Measurements from ENCODE around the gene PCSK1N.
"Not testable (repeated sequence)": the region's sequence is repeated elsewhere in the genome, so short reads cannot be mapped to it uniquely, and the experiment has no call there.

PCSK1N gene

DNA sequence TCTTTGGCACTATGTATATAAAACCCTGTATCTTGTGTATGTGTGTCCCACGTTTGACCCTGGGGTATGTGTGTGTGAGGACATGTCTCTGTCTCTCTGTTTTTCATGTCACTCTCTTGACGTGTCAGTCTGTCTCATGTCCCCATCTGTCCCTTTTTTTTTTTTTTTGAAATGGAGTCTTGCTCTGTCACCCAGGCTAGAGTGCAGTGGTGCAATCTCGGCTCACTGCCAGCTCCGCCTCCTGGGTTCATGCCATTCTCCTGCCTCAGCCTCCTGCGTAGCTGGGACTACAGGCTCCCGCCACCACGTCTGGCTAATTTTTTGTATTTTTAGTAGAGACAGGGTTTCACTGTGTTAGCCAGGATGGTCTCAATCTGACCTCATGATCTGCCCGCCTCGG is 16.0 kb downstream of the PCSK1N start:
- DNase-seq, result not testable (repeated sequence)

DNA sequence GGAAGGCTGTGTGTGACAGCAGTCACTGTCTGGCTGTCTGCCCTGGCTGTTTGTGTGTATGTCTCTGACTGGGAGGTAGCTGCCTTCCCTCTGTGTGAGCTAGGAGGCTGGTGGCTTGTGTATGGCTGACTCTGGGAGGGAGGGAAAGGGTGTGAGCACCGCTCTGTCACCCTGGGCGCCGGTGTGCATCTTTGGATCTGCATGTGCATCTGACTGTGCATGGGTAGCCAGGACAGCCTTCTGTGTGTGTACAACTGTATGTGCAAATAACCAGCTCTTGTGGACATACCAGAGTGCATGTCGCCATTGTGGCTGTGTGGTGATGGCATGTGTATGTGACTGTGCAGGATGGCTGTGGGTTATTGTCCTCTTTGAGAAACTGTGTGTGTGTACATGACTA is 16.5 kb downstream of the PCSK1N start:
- DNase-seq, result no peak

DNA sequence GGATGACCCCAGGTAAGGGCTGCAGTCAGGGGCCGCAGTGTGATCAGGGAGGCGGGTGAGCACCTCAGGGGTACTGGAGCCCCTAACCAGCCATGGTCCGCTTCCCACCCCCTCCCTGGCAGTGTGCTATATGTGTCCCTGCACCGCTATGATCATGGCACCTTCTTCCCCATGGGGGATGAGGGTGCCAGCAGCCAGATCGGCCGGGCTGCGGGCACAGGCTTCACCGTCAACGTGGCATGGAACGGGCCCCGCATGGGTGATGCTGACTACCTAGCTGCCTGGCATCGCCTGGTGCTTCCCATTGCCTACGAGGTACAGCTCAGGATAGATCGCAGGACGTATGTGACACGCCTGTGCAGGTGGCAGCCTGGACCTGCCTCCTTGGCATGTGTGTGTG is 17.3 kb downstream of the PCSK1N start:
- no peak for DNase-seq

DNA sequence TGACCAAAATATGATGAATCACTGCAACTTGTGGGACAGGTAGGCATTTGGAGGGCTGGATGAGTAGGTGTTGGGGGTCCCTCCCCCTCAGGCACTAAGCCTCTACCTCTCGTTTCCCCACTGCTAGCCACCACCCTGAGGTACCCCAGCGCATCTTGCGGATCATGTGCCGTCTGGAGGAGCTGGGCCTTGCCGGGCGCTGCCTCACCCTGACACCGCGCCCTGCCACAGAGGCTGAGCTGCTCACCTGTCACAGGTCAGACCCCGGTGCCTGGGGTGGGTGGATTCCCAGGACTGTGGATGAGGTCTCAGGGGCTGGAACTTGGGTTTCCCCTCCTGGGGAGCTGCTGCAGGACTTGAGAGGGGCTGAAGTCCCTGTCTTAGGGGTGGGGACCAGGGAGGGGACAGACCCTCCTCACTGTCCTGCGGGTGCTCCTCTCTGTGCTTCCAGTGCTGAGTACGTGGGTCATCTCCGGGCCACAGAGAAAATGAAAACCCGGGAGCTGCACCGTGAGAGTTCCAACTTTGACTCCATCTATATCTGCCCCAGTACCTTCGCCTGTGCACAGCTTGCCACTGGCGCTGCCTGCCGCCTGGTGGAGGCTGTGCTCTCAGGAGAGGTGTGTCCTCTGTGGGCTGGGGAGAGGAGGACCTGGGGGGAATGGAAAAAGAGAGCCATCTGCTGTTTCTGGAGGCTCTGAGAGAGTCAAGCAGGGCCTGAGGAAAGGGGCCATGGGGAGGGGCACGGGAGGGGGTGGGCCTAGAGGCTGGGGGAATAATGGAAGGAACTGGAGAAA is 19.2 kb downstream of the PCSK1N start:
- DNase-seq, result no peak

DNA sequence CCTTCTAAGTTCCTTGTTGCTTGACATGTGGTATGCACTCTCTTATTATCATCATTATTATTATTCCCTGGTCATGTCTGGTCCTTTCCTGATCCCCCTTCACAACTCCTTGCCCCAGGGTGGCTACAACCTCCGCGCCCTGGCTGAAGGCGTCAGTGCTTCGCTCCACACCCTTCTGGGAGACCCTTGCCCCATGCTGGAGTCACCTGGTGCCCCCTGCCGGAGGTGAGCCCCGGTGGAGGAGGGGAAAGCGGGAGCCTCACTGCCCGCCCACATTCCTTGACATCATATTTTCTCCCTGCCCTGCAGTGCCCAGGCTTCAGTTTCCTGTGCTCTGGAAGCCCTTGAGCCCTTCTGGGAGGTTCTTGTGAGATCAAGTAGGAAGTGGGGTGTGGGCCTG is 20.1 kb downstream of the PCSK1N start:
- no peak for DNase-seq

DNA sequence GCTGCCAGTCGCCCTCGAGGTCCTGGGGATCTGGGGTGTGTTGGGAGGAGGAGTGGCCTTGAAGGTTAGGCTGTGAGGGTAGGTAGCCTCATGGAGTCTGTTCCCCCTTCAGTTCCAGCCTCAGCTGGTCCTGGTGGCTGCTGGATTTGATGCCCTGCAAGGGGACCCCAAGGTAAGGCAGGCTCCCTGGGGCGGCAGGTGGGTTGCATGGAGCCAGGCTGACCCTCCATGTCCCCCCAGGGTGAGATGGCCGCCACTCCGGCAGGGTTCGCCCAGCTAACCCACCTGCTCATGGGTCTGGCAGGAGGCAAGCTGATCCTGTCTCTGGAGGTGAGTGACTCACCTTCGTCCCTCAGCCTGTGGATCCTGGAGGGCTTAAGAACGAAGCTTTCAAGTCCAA is 20.7 kb downstream of the PCSK1N start:
- no peak for DNase-seq

DNA sequence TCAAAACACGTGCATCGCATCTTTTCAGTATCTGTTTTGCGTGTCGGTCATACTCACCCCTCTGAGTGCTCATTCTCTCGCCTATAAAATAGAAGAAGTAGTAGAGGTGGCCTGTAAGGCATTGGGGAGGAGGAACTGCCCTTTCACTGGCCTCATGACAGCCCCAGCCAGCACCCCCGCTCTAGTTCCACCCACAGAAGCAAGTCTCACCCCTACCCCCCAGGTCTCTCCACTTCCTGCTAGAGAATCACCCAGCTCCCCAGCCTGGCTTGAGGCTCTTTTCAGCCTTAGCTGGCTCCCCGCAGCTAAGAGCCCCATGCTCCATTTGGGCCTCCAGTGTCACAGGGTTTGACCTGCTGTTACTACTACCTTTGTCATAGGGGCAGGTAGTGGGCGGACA is 21.8 kb downstream of the PCSK1N start:
- no peak for DNase-seq

DNA sequence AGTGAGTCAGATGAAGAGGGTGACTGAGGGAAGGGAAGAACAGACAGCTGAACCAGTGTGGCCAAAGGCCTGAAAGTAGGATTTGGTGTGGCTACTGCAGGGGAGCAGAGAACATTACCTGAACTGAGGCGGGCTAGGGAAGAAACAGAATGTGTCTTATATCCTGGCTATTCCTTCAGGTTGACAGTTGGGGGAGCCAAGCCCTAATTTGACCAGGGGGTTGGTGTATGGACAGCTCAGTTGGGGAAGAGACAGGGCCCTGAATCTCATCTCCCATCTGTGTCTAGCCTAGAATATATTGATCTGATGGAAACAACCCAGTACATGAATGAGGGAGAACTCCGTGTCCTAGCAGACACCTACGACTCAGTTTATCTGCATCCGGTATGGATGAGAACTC is 29.3 kb downstream of the PCSK1N start:
- no peak for DNase-seq

DNA sequence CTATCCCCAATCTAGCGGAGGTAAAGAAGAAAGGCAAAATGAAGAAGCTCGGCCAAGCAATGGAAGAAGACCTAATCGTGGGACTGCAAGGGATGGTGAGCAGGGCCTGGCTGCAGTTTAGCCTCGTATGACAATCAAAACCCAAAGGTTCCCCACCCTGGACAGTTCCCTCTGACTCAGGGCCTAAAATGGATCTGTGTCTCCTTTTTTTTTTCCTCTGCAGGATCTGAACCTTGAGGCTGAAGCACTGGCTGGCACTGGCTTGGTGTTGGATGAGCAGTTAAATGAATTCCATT is 32.6 kb downstream of the PCSK1N start:
- DNase-seq, result no peak

DNA sequence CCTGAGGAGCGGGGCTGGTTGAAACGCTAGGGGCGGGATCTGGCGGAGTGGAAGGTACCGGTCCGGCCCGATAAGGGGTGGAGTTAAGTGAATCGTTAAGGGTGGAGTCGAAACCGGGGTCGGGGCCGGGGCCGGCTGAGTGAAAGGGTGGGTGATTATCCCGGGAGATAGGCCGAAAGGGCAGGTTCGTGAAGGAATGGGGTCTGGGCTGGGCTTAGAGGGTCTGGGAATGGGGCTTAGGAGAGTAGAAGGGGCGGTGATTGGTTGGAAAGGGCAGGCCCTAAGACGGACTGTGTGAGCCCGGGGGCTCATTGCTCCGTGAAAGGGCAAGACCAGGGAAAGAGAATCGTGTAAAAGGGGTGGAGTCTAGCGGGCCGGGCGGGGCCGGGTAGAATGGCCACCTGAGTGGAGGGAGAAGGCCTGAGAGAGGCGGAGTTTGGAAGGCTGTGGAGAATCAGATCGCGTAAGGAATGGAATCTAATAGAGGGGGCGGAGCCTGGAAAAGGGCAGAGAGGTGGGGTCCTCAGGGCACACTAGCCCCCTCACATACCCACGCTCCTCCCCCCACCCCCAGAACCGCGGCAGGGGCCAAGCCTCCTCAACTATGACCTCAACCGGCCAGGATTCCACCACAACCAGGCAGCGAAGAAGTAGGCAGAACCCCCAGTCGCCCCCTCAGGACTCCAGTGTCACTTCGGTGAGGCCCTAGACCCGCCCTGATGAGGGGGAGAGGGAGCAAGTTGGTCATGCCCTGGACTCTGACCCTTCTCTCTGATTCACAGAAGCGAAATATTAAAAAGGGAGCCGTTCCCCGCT is 33.1 kb downstream of the PCSK1N start:
- peak; percentile 84 for DNase-seq

DNA sequence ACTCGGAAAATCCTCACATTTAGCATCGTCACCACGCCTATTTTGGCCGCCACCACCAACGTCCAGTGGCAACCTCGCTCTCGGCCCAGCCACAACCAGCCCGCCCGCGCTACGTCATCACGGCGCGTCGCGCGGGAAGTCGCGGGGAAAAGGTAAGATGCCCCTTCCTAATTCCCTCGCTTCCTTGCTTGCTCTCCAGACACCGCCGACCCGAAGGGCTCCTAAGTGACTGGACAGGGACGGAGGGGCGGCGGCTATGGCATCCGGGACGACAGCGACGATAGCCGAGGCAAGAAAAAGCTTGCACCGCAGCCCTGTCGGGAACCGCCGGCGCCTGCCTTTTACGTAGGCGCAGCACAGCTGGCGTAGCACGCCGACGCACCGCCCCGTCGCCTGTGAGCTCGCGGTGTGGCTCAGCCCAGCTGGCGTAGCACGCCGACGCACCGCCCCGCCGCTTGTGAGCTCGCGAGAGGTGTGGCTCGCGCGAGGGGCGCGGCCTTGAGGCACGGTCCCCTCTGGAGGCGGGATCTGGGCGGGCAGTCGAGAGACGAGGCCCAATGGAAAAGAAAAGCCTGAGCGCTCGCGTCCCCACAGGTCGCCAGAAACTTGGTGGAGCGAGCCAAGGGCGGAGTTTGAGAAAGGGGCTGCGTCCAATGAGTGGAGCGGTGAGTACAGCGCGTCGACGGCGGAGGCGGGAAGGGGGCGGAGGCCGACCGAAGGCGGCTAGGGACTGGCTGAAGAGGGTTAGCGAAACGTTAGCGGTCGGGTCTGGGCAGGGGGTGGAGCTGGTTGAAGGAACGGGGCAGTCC is 33.9 kb downstream of the PCSK1N start, which contains the start of gene HDAC6:
TSS of gene HDAC6 (plus strand) at position 788 of the 809 bp plus-strand sequence. CDS start 626 bp downstream, outside the sequence.
- DNase-seq, result peak; percentile 95

DNA sequence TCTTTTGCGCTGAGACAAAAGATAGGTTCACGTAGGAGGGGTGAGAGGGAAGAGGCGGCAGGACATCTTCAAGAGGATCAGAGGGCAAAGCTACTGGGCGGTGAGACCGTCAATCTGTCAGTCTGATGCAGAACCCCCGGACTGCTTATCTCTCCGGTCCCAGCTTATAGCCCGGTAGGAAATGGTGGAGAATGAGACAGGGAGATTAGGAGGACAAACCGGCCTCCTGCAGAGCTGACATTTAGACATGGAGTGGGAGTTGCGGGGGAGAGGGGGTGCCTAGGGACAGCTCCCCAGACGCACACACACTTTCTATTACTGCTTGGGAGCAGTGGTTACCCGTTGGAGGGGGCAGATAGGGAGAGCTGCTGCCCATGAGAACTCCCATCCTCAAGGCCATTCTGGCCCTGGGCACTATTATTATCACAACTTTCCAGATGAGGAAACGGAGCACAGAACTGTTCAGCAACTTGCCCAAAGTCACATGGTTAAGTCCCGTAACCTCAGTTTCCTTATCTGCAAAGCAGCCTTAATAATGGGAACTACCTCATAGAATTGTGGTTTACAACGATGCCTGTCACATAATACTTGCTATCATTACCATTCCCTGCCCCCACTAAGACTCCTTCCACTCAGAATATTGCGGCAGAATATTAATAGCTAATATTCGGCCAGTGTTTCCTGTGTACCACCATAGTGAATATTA is 34.7 kb downstream of the PCSK1N start:
- no peak for DNase-seq

DNA sequence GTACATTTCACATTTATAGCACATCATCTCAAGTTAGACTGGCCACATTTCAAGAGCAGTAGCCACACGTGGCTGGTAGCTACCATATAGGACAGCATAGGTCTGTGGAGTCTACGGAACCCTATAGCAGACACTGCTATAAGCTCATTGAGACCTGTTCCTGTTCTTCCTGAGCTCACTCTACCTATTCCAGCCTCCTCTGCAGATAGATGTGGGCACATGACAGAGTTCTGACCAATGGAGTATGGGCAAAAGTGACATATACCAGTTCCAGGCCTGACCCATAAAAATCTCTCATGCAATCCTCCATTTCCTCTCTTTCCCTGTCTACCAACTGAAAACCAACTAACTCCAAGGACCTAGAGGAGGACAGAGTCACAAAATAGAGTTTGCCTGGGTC is 37.1 kb downstream of the PCSK1N start:
- no peak for DNase-seq

DNA sequence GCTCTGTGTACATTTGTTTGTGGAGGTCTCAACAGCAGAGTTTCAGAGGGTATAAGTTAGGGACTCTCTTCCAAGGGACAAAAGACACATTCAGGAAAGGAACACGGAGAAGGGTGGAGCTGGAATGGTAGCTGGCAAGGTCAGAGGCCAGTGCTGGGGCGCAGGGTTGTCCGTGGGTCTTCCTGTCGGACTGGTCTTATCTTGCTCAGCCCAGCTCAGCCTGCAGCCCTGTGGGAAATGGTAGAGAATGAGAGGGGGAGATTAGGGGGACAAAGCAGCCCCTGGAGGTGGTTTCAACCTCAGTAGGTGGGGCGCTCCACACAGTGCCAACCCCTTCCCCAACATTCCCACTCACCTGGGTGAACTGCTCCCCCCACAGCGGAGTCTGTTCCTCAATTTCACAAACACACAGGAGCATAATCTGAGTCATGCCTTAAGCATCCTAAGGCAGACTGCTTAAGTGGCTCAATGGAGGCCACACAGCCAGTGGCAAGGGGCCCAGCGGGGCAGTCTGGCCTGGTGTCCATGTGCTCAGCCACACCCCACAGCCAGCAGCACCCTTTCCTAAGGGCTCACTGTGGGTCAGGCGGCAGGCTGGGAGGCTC is 40.4 kb downstream of the PCSK1N start:
- no peak for DNase-seq

DNA sequence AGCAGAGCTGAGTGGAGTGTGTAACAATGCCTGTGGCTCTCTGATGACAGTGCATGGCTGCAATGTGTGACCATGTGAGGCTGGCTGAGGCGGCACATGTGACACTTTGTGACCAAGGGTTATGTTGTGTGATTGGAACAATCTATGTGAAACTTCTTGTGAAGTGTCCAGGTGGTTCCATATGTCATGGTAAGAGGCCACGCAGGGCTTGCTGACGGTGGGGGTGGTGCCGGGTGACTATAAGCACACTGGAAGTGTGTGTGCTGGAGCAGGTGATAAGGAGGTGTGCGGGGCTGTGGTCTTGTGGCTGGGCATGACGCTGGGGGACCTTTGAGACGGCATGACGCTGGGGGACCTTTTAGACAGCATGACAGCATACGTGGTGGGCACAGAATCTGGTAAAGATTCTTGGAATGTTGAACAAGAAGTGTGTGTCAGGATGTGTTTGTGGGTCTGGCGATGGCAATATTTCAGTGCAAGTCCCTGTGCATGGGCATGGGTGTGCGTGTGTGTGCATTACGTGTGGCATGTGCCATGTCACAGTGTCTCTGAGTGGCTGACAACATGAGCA is 41.0 kb downstream of the PCSK1N start:
- DNase-seq, result no peak

DNA sequence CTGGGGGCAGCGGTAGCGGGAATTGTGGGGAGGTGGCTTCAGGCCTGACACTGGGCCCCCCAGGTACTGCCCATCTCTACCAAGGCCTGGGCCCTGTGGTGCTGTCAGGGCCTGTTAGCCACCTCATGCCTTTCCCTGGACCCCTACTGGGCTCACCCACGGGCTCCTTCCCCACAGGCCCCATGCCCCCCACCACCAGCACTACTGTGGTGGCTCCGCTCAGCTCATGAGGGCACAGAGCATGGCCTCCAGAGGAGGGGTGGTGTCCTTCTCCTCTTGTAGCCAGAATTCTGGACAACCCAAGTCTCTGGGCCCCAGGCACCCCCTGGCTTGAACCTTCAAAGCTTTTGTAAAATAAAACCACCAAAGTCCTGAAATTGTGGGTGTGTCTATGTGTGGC is 41.5 kb downstream of the PCSK1N start:
- DNase-seq, result no peak

DNA sequence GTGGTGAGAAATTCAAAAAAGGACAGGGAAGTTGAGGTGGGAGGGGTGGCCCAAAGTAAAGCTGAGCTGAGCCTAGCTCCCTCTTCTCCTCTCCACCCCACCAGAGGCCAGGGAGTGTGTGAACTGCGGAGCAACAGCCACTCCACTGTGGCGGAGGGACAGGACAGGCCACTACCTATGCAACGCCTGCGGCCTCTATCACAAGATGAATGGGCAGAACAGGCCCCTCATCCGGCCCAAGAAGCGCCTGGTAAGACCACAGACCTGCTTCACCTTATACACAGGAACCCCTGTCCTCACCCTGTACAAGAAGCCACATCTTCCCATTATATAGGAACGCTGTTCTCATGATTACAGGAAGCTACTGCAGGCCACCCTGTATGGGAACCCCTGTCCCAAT is 43.2 kb downstream of the PCSK1N start:
- DNase-seq, result no peak

DNA sequence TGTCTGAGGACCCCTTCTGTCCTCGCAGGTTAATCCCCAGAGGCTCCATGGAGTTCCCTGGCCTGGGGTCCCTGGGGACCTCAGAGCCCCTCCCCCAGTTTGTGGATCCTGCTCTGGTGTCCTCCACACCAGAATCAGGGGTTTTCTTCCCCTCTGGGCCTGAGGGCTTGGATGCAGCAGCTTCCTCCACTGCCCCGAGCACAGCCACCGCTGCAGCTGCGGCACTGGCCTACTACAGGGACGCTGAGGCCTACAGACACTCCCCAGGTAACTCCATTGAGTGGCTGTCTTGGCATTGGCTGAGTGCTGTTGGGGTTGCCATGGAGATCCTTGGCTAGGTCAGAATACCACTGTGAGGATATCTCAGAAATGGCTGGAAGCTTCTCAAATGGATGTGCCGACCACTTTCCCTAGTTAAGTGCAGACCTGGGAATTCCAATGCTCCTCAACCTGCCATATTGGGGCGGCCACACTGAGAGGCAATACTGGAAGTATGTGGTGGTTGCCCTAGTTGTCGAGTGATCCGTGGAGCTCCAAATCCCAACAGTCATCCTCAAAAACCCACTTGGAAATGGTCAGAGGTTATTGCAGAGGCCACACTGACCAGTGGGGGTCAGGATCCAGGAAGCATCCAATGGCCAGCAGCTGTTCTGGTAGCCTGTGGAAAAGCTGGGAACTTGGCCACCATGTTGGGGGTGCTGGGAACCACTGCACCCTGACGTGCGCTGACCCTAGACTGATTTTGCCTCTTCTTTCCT is 44.2 kb downstream of the PCSK1N start:
- no peak for DNase-seq

DNA sequence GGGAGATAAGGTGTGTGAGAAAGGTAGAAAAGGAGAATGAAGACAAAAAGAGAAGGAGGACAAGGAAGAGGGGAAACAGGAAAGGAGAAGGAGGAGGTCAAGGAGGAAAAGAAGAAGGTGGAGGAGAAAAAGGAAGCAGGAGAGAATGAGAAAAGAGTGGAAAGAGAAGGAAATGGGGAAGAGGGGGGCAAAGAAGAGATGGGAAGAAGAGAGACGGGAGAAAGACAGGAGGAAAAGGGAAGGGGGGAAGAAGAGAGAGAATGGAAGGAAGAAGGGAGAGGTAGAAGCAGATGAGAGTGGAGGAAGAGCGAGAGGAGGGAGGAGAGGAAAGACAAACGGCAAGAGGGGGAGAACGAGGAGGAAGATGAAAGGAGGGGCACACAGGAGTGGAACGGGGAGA is 44.9 kb downstream of the PCSK1N start:
- no peak for DNase-seq

DNA sequence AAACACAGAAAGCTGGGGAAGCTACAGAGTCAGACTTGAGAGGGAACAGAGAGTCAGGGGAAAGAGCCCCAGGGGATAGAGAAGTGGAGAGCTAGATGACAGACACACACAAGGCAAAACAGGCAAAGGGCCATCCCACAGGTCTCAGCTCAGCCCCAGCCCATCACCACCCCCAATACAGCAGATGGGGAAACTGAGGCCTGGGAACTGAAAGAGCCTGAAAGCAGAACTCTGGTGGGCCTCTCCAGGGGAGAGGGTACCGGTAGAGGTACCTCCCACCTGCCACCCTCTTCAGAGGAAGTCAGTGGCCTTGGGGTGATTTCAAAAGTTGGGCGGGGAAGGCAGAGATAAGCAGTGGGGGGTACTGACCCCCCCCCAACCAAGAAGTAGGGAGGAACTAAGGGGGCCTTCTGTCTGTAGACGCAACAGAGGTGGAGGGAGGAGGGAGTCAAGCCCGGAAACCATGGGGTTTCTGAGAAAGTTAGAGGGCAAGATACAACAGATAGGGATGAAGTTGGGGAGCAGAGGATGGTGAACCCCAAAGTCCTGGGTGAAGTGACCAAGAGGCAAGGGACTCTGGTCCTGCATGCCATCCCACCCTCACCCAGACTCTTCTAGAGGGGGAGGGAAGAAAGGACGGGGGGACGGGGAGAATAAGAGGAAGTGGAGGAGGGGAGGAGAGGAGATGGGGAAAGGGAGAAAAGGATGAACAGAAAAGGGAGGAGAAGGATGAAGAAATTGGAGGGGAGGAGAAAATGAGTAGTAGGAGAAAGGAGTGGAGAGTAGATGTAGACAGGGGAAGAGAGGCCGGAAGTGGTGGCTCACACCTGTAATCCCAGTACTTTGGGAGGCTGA is 45.8 kb downstream of the PCSK1N start:
- DNase-seq, result no peak
